Activated gamma-delta T cell (primary cell): ENCODE results near the gene NELL1.

Source experiments
- DNase-seq: peaks from one replicate; lab custom pipeline; 2025; lab: John Stamatoyannopoulos, UW

The NELL1 gene

GRCh38 chr11:20966489-20966888 lies 297.1 kb downstream of the NELL1 start:
- no peak for DNase-seq

GRCh38 chr11:20973940-20974559 lies 304.7 kb downstream of the NELL1 start:
- DNase-seq: no peak

GRCh38 chr11:20980736-20981135 lies 311.4 kb downstream of the NELL1 start:
- no peak for DNase-seq

GRCh38 chr11:20990447-20990846 lies 321.1 kb downstream of the NELL1 start:
- no peak for DNase-seq

GRCh38 chr11:20991471-20991870 lies 322.1 kb downstream of the NELL1 start:
- no peak for DNase-seq

GRCh38 chr11:21007297-21007696 lies 337.9 kb downstream of the NELL1 start:
- DNase-seq: no peak

- DNase-seq: no peak
Observed at GRCh38 chr11:21018248-21018647, 348.9 kb downstream of the NELL1 start.

- DNase-seq: no peak
Observed at GRCh38 chr11:21026685-21027084, 357.3 kb downstream of the NELL1 start.

GRCh38 chr11:21037850-21038249 lies 368.5 kb downstream of the NELL1 start:
- no peak for DNase-seq

GRCh38 chr11:21038801-21039200 lies 369.4 kb downstream of the NELL1 start:
- DNase-seq: no peak

GRCh38 chr11:21040630-21041029 lies 371.2 kb downstream of the NELL1 start:
- DNase-seq: no peak

- no peak for DNase-seq
Observed at GRCh38 chr11:21048626-21049025, 379.2 kb downstream of the NELL1 start.

- DNase-seq: no peak
Observed at GRCh38 chr11:21053466-21053865, 384.1 kb downstream of the NELL1 start.

- DNase-seq: no peak
Observed at GRCh38 chr11:21056644-21057043, 387.3 kb downstream of the NELL1 start.

- no peak for DNase-seq
Observed at GRCh38 chr11:21059879-21060278, 390.5 kb downstream of the NELL1 start.

GRCh38 chr11:21066030-21066429 lies 396.6 kb downstream of the NELL1 start:
- no peak for DNase-seq

GRCh38 chr11:21068886-21069285 lies 399.5 kb downstream of the NELL1 start:
- no peak for DNase-seq

GRCh38 chr11:21069909-21070308 lies 400.5 kb downstream of the NELL1 start:
- no peak for DNase-seq

- no peak for DNase-seq
Observed at GRCh38 chr11:21072558-21072957, 403.2 kb downstream of the NELL1 start.

GRCh38 chr11:21082853-21083252 lies 413.5 kb downstream of the NELL1 start:
- DNase-seq: no peak

GRCh38 chr11:21088930-21089329 lies 419.5 kb downstream of the NELL1 start:
- DNase-seq: no peak

- no peak for DNase-seq
Observed at GRCh38 chr11:21104641-21105040, 435.3 kb downstream of the NELL1 start.

GRCh38 chr11:21105196-21105917 lies 436.0 kb downstream of the NELL1 start:
- no peak for DNase-seq

GRCh38 chr11:21109341-21109740 lies 440.0 kb downstream of the NELL1 start:
- DNase-seq: no peak
